Testis (tissue), 3 donors: ENCODE measurements around the gene THRB. TPM values are rescaled to one million over a fixed set of nuclear protein-coding genes. Genes with fewer than 3 reads are reported as not detected.

Source experiments
- DNase-seq: peaks from one replicate; pipeline ENCODE4 v3.0.0-alpha.2; 2019
- H3K27ac ChIP-seq, 2 donors: fragments of 200-600 bp; sonication (generic); one replicate each; pipeline ENCODE4 v1.5.1; 2019
- H3K27me3 ChIP-seq: fragments of 200-600 bp; sonication (generic); one replicate; pipeline ENCODE4 v1.5.1; 2019
- H3K36me3 ChIP-seq: fragments of 200-600 bp; sonication (generic); one replicate; pipeline ENCODE4 v1.5.1; 2017; ENCODE audit warnings: low read depth; ENCODE audit errors: missing control alignments
- H3K4me1 ChIP-seq: fragments of 200-600 bp; sonication (generic); one replicate; pipeline ENCODE4 v1.5.1; 2019
- H3K4me3 ChIP-seq, 2 donors: fragments of 200-600 bp; sonication (generic); one replicate each; pipeline ENCODE4 v1.5.1; 2017 to 2019
- H3K9me3 ChIP-seq: fragments of 200-600 bp; sonication (generic); one replicate; pipeline ENCODE4 v1.5.1; 2017
- CTCF ChIP-seq, 3 experiments: fragments of 450-650 bp in 2 of 3; fragments of 200-600 bp in 1 of 3; sonication (generic) in 1 of 3; IDR thresholded peaks; one replicate each; pipeline ENCODE4 v1.5.1; 2016 to 2019; ENCODE audit warnings: antibody characterized with exemption in 3 of 3, mild to moderate bottlenecking in 2 of 3, moderate library complexity in 1 of 3
- POLR2A ChIP-seq: fragments of 450-650 bp; IDR thresholded peaks from one replicate; pipeline ENCODE4 v1.6.1; 2017; ENCODE audit warnings: antibody characterized with exemption, mild to moderate bottlenecking, moderate library complexity
- WGBS, 2 donors: methylation state at CpG; one replicate each; pipeline ENCODE4 v1.1.5; 2018; 5-methylcytosine and 5-hydroxymethylcytosine counted together
- intact Hi-C: fragments of 100-400 bp; cut with DNase I; formaldehyde crosslinking; loops from one replicate; pipeline ENCODE4 v1.15.1; 2023; ENCODE audit warnings: low total_unique reads
- polyA plus RNA-seq: library from polyadenylated mRNA; stranded (reverse); fragments of 350-450 nt; fragmentation: Illumina TruSeq; extraction: RNeasy Lipid Tissue Mini Kit (QIAGEN cat#74804); gene quantifications from one replicate; pipeline ENCODE4 v1.2.3, GENCODE V29; 2014; ENCODE audit warnings: low read depth, low replicate concordance; ENCODE audit not compliant: insufficient read depth
- total RNA-seq, 2 donors: library from RNA; depleted of rRNA; stranded (reverse); fragments of >200 nt; gene quantifications; one replicate each; pipeline ENCODE4 v1.2.3, GENCODE V29; 2016

The THRB gene
- total and polyA plus RNA-seq, 3 donors from 2014 or later: 1.3 to 2.0 (median 1.4) TPM

- 81 to 96% methylated on average over 3 of the region's 3 CpGs for WGBS, 2 donors
- H3K9me3 ChIP-seq: no peaks in the 10 kb centered on the region
- H3K36me3 ChIP-seq: no peaks in the 10 kb centered on the region
- no peak for DNase-seq
- H3K27ac ChIP-seq: no peak overlapping the region
- no peaks in the 10 kb centered on the region for H3K4me1 ChIP-seq
- intact Hi-C loops: no loop called here
- no peaks in the 10 kb centered on the region for H3K27me3 ChIP-seq
- no peak overlapping the region for H3K4me3 ChIP-seq
- TF ChIP-seq CTCF (IDR thresholded peaks at IDR 0.05) (no peak), POLR2A (no peak)
Observed at GRCh38 chr3:24286405-24286804, 208.2 kb downstream of the THRB start.

GRCh38 chr3:24278543-24278942 is 216.1 kb downstream of the THRB start:
- Histone ChIP-seq H3K4me1 (no peaks in the 10 kb centered on the region), H3K27ac (no peak overlapping the region), H3K27me3 (no peaks in the 10 kb centered on the region), H3K36me3 (no peaks in the 10 kb centered on the region), H3K4me3 (no peak overlapping the region), H3K9me3 (no peaks in the 10 kb centered on the region)
- no peak for TF ChIP-seq CTCF (IDR thresholded peaks at IDR 0.05)
- TF ChIP-seq POLR2A: no peak
- no peak for DNase-seq
- intact Hi-C loops: no loop called here
- 74 to 75% methylated on average over 1 of the region's 1 CpG for WGBS, 2 donors

GRCh38 chr3:24273491-24273890 is 221.2 kb downstream of the THRB start:
- TF ChIP-seq POLR2A: no peak
- TF ChIP-seq CTCF (IDR thresholded peaks at IDR 0.05): no peak
- no peak overlapping the region for H3K4me3 ChIP-seq
- H3K9me3 ChIP-seq: no peaks in the 10 kb centered on the region
- intact Hi-C loops: no loop called here
- no peak for DNase-seq
- no peak overlapping the region for H3K27ac ChIP-seq
- H3K4me1 ChIP-seq: no peaks in the 10 kb centered on the region
- H3K36me3 ChIP-seq: no peaks in the 10 kb centered on the region
- H3K27me3 ChIP-seq: no peaks in the 10 kb centered on the region
- 97 to 98% methylated on average over 2 of the region's 2 CpGs for WGBS, 2 donors

- WGBS, 2 donors: 68% methylated on average over 2 of the region's 2 CpGs
- TF ChIP-seq CTCF (IDR thresholded peaks at IDR 0.05) (no peak), POLR2A (no peak)
- Histone ChIP-seq H3K4me1 (no peaks in the 10 kb centered on the region), H3K27ac (no peak overlapping the region), H3K27me3 (no peaks in the 10 kb centered on the region), H3K9me3 (no peaks in the 10 kb centered on the region), H3K36me3 (no peaks in the 10 kb centered on the region), H3K4me3 (no peak overlapping the region)
- no peak for DNase-seq
- intact Hi-C loops: no loop called here
Observed at GRCh38 chr3:24272875-24273274, 221.8 kb downstream of the THRB start.

- H3K9me3 ChIP-seq: no peaks in the 10 kb centered on the region
- TF ChIP-seq CTCF (IDR thresholded peaks at IDR 0.05) (no peak), POLR2A (no peak)
- no peak overlapping the region for H3K4me3 ChIP-seq
- H3K27ac ChIP-seq: no peak overlapping the region
- intact Hi-C loops: no loop called here
- no peak for DNase-seq
- no peaks in the 10 kb centered on the region for H3K36me3 ChIP-seq
- no peaks in the 10 kb centered on the region for H3K27me3 ChIP-seq
- H3K4me1 ChIP-seq: no peaks in the 10 kb centered on the region
Observed at GRCh38 chr3:24272408-24272807, 222.2 kb downstream of the THRB start.
